Hepatocyte (in vitro differentiated cells): ENCODE results near the gene CCDC51. TPM values are rescaled to one million over a fixed set of nuclear protein-coding genes. Genes with fewer than 3 reads are reported as not detected.
A peak's percentile ranks its signal among the peaks of the same experiment; 100 is the strongest.

ENCODE experiments used
- DNase-seq: peaks from one replicate; pipeline ENCODE4 v3.0.0-alpha.2; 2016; ENCODE audit warnings: low spot score
- H2AFZ ChIP-seq: fragments of 200-600 bp; sonication (generic); 2 replicates; pipeline ENCODE4 v1.6.0; 2016; ENCODE audit warnings: antibody characterized with exemption, mild to moderate bottlenecking
- H3K27ac ChIP-seq: fragments of 200-600 bp; sonication (generic); 2 replicates; pipeline ENCODE4 v1.5.1; 2016; ENCODE audit warnings: mild to moderate bottlenecking
- H3K27me3 ChIP-seq: fragments of 200-600 bp; sonication (generic); 2 replicates; pipeline ENCODE4 v1.6.1; 2016
- H3K36me3 ChIP-seq: fragments of 200-600 bp; sonication (generic); replicated peaks from 2 replicates; pipeline ENCODE4 v1.5.1; 2016; ENCODE audit warnings: low read depth; ENCODE audit not compliant: insufficient read depth
- H3K4me1 ChIP-seq: fragments of 200-600 bp; sonication (generic); 2 replicates; pipeline ENCODE4 v1.5.1; 2016; ENCODE audit warnings: mild to moderate bottlenecking, moderate library complexity; ENCODE audit not compliant: insufficient read depth
- H3K4me2 ChIP-seq: fragments of 200-600 bp; sonication (generic); 2 replicates; pipeline ENCODE4 v1.6.0; 2016
- H3K4me3 ChIP-seq: fragments of 200-600 bp; sonication (generic); 2 replicates; pipeline ENCODE4 v1.5.1; 2016; ENCODE audit warnings: mild to moderate bottlenecking
- H3K79me2 ChIP-seq: fragments of 200-600 bp; sonication (generic); 2 replicates; pipeline ENCODE4 v1.6.0; 2017; ENCODE audit warnings: mild to moderate bottlenecking
- H3K9me2 ChIP-seq: fragments of 200-600 bp; sonication (generic); replicated peaks from 2 replicates; pipeline ENCODE4 v1.6.0; 2017; ENCODE audit warnings: mild to moderate bottlenecking; ENCODE audit not compliant: insufficient read depth
- H3K9me3 ChIP-seq: fragments of 200-600 bp; sonication (generic); 2 replicates; pipeline ENCODE4 v1.5.1; 2016; ENCODE audit warnings: low read depth, mild to moderate bottlenecking
- H4K20me1 ChIP-seq: fragments of 200-600 bp; sonication (generic); 2 replicates; pipeline ENCODE4 v1.6.0; 2016; ENCODE audit warnings: mild to moderate bottlenecking; ENCODE audit not compliant: insufficient read depth, poor library complexity, severe bottlenecking
- EZH2 ChIP-seq: fragments of 200-600 bp; sonication (generic); IDR thresholded peaks from 2 replicates; pipeline ENCODE4 v1.6.1; 2016; ENCODE audit warnings: antibody characterized with exemption, mild to moderate bottlenecking, borderline replicate concordance
- EZH2phosphoT487 ChIP-seq: fragments of 200-600 bp; sonication (generic); IDR thresholded peaks from one replicate; pipeline ENCODE4 v1.6.1; 2018; ENCODE audit warnings: antibody characterized with exemption, mild to moderate bottlenecking, low read depth, moderate library complexity; ENCODE audit not compliant: unreplicated experiment, severe bottlenecking
- WGBS: methylation state at CpG from one replicate; pipeline ENCODE4 v1.1.6; 2016; ENCODE audit warnings: low lambda C conversion rate; ENCODE audit errors: missing lambda C conversion rate; 5-methylcytosine and 5-hydroxymethylcytosine counted together
- polyA plus RNA-seq: library from polyadenylated mRNA; unstranded; fragments of >200 nt; fragmentation: Nextera tagmentation; extraction: Ambion mirVana; gene quantifications from 2 replicates; pipeline ENCODE4 v1.2.1, GENCODE V29; 2016
- total RNA-seq: library from RNA; depleted of rRNA; stranded (reverse); fragments of >200 nt; gene quantifications from 2 replicates; pipeline ENCODE4 v1.2.3, GENCODE V29; 2014
- TF ChIP-seq, protein P1 (sequence below): fragments of 200-600 bp; sonication (generic); IDR thresholded peaks from 2 replicates; pipeline ENCODE4 v1.5.1; 2016; ENCODE audit warnings: antibody characterized with exemption, mild to moderate bottlenecking; ENCODE audit not compliant: poor library complexity

The CCDC51 gene
- total and polyA plus RNA-seq, 2 experiments from 2014 or later, result 30.4 to 30.8 TPM

DNA sequence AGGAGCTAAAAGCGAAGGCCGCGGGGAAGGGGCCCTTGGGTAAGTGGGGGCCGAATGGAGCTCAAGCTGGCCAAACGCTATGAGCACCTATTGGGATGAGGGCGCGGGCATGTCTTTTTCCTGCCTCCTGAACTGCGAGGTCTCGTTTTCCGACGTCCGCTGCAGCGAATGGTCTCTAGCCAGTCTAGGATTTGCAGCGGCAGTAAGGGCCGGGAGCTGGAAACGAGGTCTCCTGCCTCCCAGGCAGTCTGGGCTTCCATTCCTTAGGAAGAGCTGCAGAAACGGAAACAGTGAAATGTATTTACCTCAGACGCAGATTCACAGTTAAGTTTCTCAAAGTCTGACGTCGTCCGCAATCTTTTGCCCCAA is 655 bp upstream of the CCDC51 start:
- no peaks in the 10 kb centered on the region for H3K36me3 ChIP-seq
- no peaks in the 10 kb centered on the region for H3K9me3 ChIP-seq
- H3K4me3 ChIP-seq, result peak overlapping the region; percentile 59
- H3K4me1 ChIP-seq, result peaks cover 12% of the 10 kb centered on the region
- peak overlapping the region; percentile 34 for H2AFZ ChIP-seq
- H3K79me2 ChIP-seq, result peaks cover 44% of the 10 kb centered on the region
- WGBS, result under 1% methylated on average over 21 of the region's 21 CpGs
- H3K27me3 ChIP-seq, result no peaks in the 10 kb centered on the region
- peak overlapping the region; percentile 85 for H3K4me2 ChIP-seq
- peak; percentile 32 for DNase-seq
- peak overlapping the region; percentile 94 for H3K27ac ChIP-seq
- TF ChIP-seq EZH2, result no peak
- TF ChIP-seq, protein P1, sequence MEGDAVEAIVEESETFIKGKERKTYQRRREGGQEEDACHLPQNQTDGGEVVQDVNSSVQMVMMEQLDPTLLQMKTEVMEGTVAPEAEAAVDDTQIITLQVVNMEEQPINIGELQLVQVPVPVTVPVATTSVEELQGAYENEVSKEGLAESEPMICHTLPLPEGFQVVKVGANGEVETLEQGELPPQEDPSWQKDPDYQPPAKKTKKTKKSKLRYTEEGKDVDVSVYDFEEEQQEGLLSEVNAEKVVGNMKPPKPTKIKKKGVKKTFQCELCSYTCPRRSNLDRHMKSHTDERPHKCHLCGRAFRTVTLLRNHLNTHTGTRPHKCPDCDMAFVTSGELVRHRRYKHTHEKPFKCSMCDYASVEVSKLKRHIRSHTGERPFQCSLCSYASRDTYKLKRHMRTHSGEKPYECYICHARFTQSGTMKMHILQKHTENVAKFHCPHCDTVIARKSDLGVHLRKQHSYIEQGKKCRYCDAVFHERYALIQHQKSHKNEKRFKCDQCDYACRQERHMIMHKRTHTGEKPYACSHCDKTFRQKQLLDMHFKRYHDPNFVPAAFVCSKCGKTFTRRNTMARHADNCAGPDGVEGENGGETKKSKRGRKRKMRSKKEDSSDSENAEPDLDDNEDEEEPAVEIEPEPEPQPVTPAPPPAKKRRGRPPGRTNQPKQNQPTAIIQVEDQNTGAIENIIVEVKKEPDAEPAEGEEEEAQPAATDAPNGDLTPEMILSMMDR, result no peak
- no peak for TF ChIP-seq EZH2phosphoT487
- no peaks in the 10 kb centered on the region for H3K9me2 ChIP-seq
- H4K20me1 ChIP-seq, result peaks cover 10% of the 10 kb centered on the region

DNA sequence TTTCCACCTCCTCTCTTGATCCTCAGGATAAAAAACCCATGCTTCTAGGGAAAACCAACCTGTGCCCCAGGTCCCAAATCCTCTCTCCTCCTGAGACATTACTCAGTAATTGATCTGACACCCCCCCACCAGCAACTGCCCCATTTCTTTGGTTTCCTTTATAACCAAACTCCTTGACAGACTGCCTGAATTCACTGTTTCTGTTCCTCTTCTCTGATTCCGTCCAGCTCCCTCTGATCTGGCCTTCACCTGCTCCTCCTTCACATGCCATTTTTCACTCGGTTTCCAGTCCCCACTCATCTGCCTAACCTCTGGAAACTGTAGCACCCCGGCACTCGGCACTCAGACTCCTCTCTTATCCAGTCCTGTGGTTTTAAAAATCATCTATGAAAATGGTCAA is 2.1 kb downstream of the CCDC51 start:
- Histone ChIP-seq H3K4me1 (peaks cover 33% of the 10 kb centered on the region), H3K27me3 (no peaks in the 10 kb centered on the region), H3K9me3 (no peaks in the 10 kb centered on the region), H3K27ac (no peak overlapping the region), H2AFZ (no peak overlapping the region), H3K4me3 (no peak overlapping the region), H3K4me2 (no peak overlapping the region), H3K36me3 (no peaks in the 10 kb centered on the region), H3K9me2 (no peaks in the 10 kb centered on the region), H3K79me2 (peaks cover 46% of the 10 kb centered on the region), H4K20me1 (peaks cover 10% of the 10 kb centered on the region)
- no peak for DNase-seq
- 91% methylated on average over 4 of the region's 4 CpGs for WGBS
- TF ChIP-seq EZH2phosphoT487 (no peak), EZH2 (no peak)
- TF ChIP-seq, protein P1, result no peak

DNA sequence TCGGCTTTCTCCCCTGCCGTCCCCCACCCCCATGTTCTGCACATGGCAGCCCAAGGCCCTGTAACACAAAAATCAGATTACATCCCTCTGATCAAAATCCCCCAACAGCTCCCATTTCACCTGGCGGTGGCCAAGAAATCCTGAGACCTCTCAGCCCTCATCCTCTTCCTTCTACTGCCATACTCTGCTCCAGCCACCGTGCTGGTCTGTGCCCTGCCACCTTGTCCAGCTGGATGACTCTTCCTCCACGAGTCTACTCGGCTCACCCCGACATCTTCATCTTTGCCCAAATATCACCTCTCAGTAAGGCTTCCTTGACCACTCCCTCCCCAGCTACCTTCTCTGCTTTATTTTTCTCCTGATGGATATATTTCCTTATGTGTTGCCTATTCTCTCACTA is 3.1 kb downstream of the CCDC51 start:
- TF ChIP-seq, protein P1, result no peak
- TF ChIP-seq EZH2 (no peak), EZH2phosphoT487 (no peak)
- DNase-seq, result no peak
- H3K4me3 ChIP-seq, result no peak overlapping the region
- H3K27me3 ChIP-seq, result no peaks in the 10 kb centered on the region
- no peaks in the 10 kb centered on the region for H3K9me2 ChIP-seq
- no peaks in the 10 kb centered on the region for H3K36me3 ChIP-seq
- H3K4me2 ChIP-seq, result no peak overlapping the region
- no peak overlapping the region for H3K27ac ChIP-seq
- WGBS, result 95% methylated on average over 7 of the region's 7 CpGs
- H4K20me1 ChIP-seq, result peaks cover 8% of the 10 kb centered on the region
- no peak overlapping the region for H2AFZ ChIP-seq
- no peaks in the 10 kb centered on the region for H3K9me3 ChIP-seq
- H3K4me1 ChIP-seq, result peaks cover 40% of the 10 kb centered on the region
- peaks cover 48% of the 10 kb centered on the region for H3K79me2 ChIP-seq

DNA sequence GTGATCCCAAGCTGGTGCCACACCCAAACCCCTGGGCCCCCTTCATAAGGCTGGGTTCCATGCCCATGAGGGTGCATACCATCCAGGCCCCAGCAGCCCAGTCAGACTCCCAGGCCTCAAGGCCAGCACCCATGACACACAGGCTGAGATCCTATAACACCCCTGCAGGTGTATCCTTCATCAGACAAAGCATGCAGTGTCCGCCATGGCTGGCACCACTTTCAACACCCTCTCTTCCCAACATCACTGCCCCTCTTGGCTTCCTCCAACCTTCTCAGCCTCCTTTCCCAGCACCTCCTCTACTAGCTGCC is 3.5 kb downstream of the CCDC51 start:
- WGBS, result 62% methylated on average over 1 of the region's 1 CpG
- no peak overlapping the region for H3K4me3 ChIP-seq
- peaks cover 3% of the 10 kb centered on the region for H4K20me1 ChIP-seq
- no peaks in the 10 kb centered on the region for H3K9me3 ChIP-seq
- H2AFZ ChIP-seq, result no peak overlapping the region
- H3K4me1 ChIP-seq, result peaks cover 40% of the 10 kb centered on the region
- no peaks in the 10 kb centered on the region for H3K9me2 ChIP-seq
- H3K4me2 ChIP-seq, result no peak overlapping the region
- H3K36me3 ChIP-seq, result no peaks in the 10 kb centered on the region
- H3K79me2 ChIP-seq, result peaks cover 48% of the 10 kb centered on the region
- H3K27ac ChIP-seq, result no peak overlapping the region
- H3K27me3 ChIP-seq, result no peaks in the 10 kb centered on the region
- TF ChIP-seq EZH2, result no peak
- TF ChIP-seq EZH2phosphoT487, result no peak
- TF ChIP-seq, protein P1, result no peak
- no peak for DNase-seq
